Panc1 (cell line): ENCODE measurements around the gene MPZL3. TPM values are rescaled to one million over a fixed set of nuclear protein-coding genes. Genes with fewer than 3 reads are reported as not detected.

ENCODE experiments used
- ATAC-seq: fragments of 200-7000 bp; cut with Tn5 transposase; 2 replicates; pipeline ENCODE4 v1.9.1; 2020; ENCODE audit warnings: mild to moderate bottlenecking, moderate library complexity
- BruUV-seq: library from RNA; stranded (reverse); fragments of 400-500 nt; replicated peaks from 2 replicates; lab custom pipeline; 2021; lab: Mats Ljungman, UMichigan
- CTCF ChIA-PET: fragments of 300-600 bp; sonication (Branson Sonifier 250); formaldehyde crosslinking; loops from one replicate; lab custom pipeline; 2022; ENCODE audit warnings: antibody characterized with exemption; lab: Charles Lee
- POLR2A ChIA-PET: fragments of 300-600 bp; sonication (Branson Sonifier 250); formaldehyde crosslinking; loops from one replicate; lab custom pipeline; 2022; ENCODE audit warnings: antibody characterized with exemption; lab: Charles Lee
- DNase-seq: peaks from one replicate; pipeline ENCODE4 v3.0.0-alpha.2; 2010; ENCODE audit warnings: low read depth, low spot score
- H3K27ac ChIP-seq: 2 replicates; pipeline ENCODE4 v1.5.1; 2011; ENCODE audit warnings: mild to moderate bottlenecking, low read length, inconsistent platforms
- H3K27me3 ChIP-seq: fragments of 200-500 bp; sonication (Bioruptor generic); 2 replicates; pipeline ENCODE4 v1.6.0; 2014; ENCODE audit warnings: low read length, inconsistent platforms; ENCODE audit not compliant: control insufficient read depth, insufficient read depth
- H3K36me3 ChIP-seq: fragments of 200-500 bp; sonication (Bioruptor generic); 2 replicates; pipeline ENCODE4 v1.5.1; 2014; ENCODE audit warnings: inconsistent platforms, mild to moderate bottlenecking, low read length, moderate library complexity; ENCODE audit not compliant: control insufficient read depth, insufficient read depth
- H3K4me1 ChIP-seq: 2 replicates; pipeline ENCODE4 v1.5.1; 2011; ENCODE audit warnings: inconsistent platforms, mild to moderate bottlenecking, low read length, moderate library complexity; ENCODE audit not compliant: control insufficient read depth, insufficient read depth
- H3K4me3 ChIP-seq, 2 experiments: 2 replicates each; pipeline ENCODE4 v1.5.1; 2011 to 2012; ENCODE audit warnings: low read depth in 2 of 2, low read length in 2 of 2, mild to moderate bottlenecking in 2 of 2, inconsistent platforms in 1 of 2, moderate library complexity in 1 of 2
- H3K9me3 ChIP-seq: fragments of 200-500 bp; sonication (Bioruptor generic); 2 replicates; pipeline ENCODE4 v1.5.1; 2014; ENCODE audit warnings: low read depth, mild to moderate bottlenecking, inconsistent platforms, low read length, moderate library complexity; ENCODE audit not compliant: control insufficient read depth, insufficient read depth
- CTCF ChIP-seq: fragments of 450-650 bp; IDR thresholded peaks from 2 replicates; pipeline ENCODE4 v1.5.1; 2017; ENCODE audit warnings: mild to moderate bottlenecking
- POLR2AphosphoS5 ChIP-seq: IDR thresholded peaks from 2 replicates; pipeline ENCODE4 v1.6.1; 2012; ENCODE audit warnings: mild to moderate bottlenecking, low read depth, low read length, moderate library complexity
- REST ChIP-seq, 2 experiments: IDR thresholded peaks; 2 replicates each; pipeline ENCODE4 v1.6.1; 2011 to 2012; ENCODE audit warnings: low read depth in 2 of 2, control low read depth in 1 of 2, low read length in 1 of 2, mild to moderate bottlenecking in 1 of 2, moderate library complexity in 1 of 2; ENCODE audit not compliant: insufficient read depth in 1 of 2
- SIN3A ChIP-seq: IDR thresholded peaks from 2 replicates; pipeline ENCODE4 v1.6.1; 2012; ENCODE audit warnings: low read depth, mild to moderate bottlenecking, low read length, moderate library complexity, borderline replicate concordance; ENCODE audit not compliant: insufficient read depth
- TCF7L2 ChIP-seq: IDR thresholded peaks from 2 replicates; pipeline ENCODE4 v1.6.1; 2011; ENCODE audit warnings: mild to moderate bottlenecking, low read depth, low read length, inconsistent platforms
- in situ Hi-C: cut with HindIII; loops from 2 replicates; pipeline ENCODE4 v1.10.0; 2016; ENCODE audit warnings: low sequenced_read_pairs, low pct_unique_long_range_greater_than_20kb
- intact Hi-C: fragments of 100-400 bp; cut with micrococcal nuclease; formaldehyde crosslinking; loops from one replicate; pipeline ENCODE4 v1.10.0; 2022; ENCODE audit not compliant: unreplicated experiment
- total RNA-seq: library from RNA; stranded (reverse); gene quantifications from one replicate; pipeline ENCODE4 v1.2.1, GENCODE V29; 2021; ENCODE audit not compliant: unreplicated experiment

Gene MPZL3
- total RNA-seq, 1 experiment from 2014 or later: 1.0 TPM

- peaks cover 41% of the 10 kb centered on the region for H3K27me3 ChIP-seq
- in situ Hi-C loops: no loop called here
- H3K4me3 ChIP-seq: no peak overlapping the region
- no peaks in the 10 kb centered on the region for H3K9me3 ChIP-seq
- no peak overlapping the region for H3K27ac ChIP-seq
- no TSS peak for BruUV-seq
- DNase-seq (no peak), ATAC-seq (no peak)
- H3K4me1 ChIP-seq: 0 out of 2 replicates have a peak, but pooled peaks cover 3% of the 10 kb centered on the region
- ChIA-PET CTCF (no interaction called here), POLR2A (interaction anchor here (0.6 kb wide), 1 partner anchor 44 kb away, joined by 4 read pairs; no protein-coding TSS in a partner anchor)
- TF ChIP-seq TCF7L2 (no peak), CTCF (no peak), SIN3A (no peak), REST (IDR thresholded peaks at IDR 0.05; ENCODE audit: insufficient read depth in 1 of 2, low read depth in 2 of 2, low read length in 1 of 2) (no peak), POLR2AphosphoS5 (no peak)
- intact Hi-C loops: no loop called here
- no peaks in the 10 kb centered on the region for H3K36me3 ChIP-seq
These were observed 49.4 kb downstream of the MPZL3 start for GRCh38 chr11:118202599-118203422.

GRCh38 chr11:118201966-118202365 lies 50.2 kb downstream of the MPZL3 start:
- Histone ChIP-seq H3K9me3 (no peaks in the 10 kb centered on the region), H3K4me1 (0 out of 2 replicates have a peak, but pooled peaks cover 3% of the 10 kb centered on the region), H3K36me3 (no peaks in the 10 kb centered on the region), H3K27me3 (peaks cover 32% of the 10 kb centered on the region), H3K27ac (no peak overlapping the region), H3K4me3 (no peak overlapping the region)
- DNase-seq: no peak
- in situ Hi-C loops: no loop called here
- ChIA-PET CTCF (interaction anchor here (0.5 kb wide), 1 partner anchor 134 kb away, joined by 5 read pairs; no protein-coding TSS in a partner anchor), POLR2A (interaction anchor here (0.6 kb wide), 1 partner anchor 43 kb away, joined by 4 read pairs; no protein-coding TSS in a partner anchor)
- intact Hi-C loops: no loop called here
- BruUV-seq: no TSS peak
- ATAC-seq: no peak
- TF ChIP-seq TCF7L2 (no peak), REST (IDR thresholded peaks at IDR 0.05; ENCODE audit: insufficient read depth in 1 of 2, low read depth in 2 of 2, low read length in 1 of 2) (no peak), CTCF (no peak), SIN3A (no peak), POLR2AphosphoS5 (no peak)
